ENCODE results near the gene EPHB1.

Gene EPHB1

DNA sequence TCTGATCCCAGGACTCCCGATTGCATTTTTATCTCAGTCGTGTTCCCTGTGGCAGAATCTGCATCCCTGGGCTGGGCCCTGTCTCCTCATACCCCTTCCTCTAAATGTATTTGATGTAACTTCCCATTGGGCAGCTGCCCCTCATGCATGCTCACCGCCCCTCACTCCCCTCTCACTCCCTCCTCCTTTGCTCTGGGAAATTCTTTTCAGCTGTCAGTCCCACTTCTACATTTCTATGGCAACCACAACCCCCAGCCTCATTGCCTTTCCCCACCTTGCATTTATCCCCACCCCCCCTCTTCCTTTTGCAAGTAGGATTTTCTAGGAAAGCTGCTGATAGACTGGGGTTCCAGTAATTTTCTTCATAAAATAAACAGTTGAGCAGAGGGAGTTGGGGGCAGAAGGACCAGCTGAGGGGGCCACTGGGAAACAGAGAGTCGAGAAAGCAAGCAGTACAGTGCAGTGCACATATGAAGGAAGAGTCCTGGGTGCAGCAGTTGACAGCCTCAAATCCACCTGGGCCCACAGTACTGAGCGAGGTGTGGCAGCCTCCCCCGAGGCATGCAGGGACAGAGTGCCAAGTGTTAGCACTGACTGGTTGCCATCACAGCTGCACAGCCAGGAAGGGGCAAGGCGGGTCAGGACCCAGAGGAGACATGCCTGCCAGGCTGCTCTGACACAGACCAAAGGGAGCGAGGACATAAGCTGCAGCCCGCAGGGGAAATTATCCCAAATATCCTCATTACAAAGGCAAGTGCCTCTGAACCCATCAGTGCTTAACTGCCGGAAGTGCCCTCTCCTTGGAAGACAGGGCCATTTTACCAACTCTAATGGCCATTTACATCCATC lies 476.3 kb downstream of the EPHB1 start:
- DNase-seq, result no peak

DNA sequence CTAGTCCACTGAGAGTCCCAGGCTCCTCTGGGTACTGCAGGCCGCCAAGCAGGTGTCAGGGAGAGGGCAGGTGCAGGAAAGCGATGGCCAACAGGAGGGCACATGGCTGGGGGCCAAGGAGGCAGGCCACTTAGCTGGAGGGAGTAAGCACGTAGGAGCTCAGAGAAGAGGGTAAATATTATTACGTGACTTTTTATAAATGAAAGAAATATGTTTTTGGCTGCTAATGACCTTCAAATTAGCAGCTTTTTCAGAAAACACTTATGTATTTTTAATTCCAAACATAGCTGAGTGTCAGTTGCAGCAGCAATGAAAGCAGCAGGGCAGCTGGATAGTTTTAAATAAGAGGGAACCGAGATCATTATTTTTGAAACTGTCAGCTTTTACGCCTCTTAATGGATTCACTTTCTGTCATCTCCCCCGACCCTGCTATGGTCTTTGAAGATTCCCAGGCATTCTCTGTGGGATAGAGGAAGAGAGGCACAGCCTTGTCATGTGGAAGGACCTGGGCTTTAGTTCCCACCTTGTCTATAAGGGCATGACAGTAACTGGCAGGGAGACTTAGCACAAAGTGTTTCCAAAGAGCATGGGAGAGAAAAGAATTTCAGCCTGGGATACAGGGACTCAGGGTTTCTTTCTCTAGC lies 477.1 kb downstream of the EPHB1 start:
- no peak for DNase-seq

DNA sequence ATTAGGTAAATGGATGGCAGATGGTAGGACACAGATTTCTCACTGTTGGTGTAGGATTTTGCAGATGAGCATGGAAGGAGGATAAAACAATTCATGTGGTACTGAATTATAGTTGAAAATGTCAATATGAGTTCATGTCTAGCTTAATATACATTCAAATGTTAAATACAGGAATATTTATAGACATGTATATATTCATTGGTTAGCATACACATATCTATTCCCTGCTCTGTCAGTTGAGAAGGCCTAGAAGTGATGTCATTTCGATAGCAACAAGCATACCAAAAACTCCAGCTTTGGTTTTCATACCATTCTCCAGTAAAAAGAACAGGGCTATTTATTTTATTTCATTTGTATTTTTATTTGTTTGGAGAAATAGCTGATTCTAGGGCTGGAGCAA lies 497.1 kb downstream of the EPHB1 start:
- DNase-seq, result no peak

DNA sequence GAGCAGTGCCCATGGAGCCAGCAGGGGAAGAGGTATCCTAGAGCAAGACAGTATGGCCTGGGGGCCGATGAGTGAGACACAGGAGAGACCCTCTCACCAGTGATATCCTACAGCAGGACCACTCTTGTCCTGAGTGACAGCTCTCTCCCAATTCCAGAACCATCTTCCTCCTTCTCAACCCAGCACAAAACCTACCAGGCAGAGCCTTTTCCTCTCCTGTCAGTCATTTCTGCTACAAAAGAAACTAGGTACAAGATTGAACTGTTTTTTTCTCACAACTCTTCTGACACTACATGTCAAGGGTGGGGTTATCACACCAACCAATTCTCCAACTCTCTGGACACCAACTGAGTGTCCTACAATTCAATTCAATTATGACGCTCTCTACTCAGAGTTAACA lies 506.6 kb downstream of the EPHB1 start:
- no peak for DNase-seq

DNA sequence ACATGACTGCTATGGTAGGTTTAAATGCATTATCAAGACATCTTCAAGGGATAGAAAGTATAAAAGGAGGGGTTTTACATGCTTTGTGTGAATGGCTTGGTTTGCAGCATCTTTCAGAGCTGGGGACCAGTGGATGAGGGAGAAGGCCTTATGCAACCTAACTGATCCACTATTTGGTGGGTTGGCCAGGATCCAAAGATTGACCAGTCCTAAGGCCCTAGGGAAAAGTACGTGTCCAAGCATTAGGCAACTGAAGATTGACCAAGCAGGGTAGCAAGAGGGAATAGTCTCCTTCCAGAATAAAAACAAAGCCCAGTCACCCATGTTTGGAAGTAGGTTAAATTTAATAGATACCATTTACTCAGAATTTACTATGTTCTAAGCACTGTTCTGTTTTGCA lies 509.3 kb downstream of the EPHB1 start:
- no peak for DNase-seq

Measured in CD4-positive, alpha-beta T cell treated with Interleukin-17A for 4 hours (primary cell).